ENCODE data around the gene LAMA4.

DNA sequence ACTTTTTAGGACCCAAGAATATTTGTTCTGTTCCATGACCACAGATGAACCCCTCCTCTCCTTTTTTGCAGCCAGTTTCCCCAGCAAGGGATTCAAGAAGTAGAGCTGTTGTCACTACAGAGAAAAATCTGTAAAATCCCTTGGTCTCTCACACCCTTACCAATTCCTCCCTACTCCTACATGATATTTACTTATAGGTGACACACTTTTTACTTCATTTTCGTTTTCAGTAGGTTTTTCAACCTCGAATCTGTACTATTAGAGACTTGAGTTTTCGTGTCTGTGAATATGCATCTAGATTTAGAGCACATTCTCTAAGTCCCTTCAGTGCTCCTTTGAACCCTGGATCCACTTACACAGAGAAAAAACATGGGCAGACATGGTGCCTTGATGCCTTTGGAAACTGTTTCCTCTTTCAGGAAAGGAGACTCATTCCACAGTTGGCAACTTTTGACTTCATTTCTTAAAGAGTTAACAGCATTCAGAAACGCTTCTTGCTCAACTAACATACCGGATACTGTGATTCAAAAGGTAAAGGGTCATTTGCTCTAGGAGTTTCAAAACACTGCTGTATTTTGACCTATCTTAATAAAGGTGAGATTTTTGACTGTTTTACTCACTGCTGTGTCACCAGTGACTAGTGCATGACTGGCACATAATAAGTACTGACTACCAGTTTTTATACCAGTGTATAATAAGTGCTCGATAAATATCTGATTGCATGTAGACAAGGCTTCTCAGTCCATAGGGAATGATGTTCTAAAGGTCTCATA is 50.6 kb downstream of the LAMA4 start:
- TF ChIP-seq GATA2 (IDR thresholded peaks at IDR 0.05; ENCODE audit: low read depth, low read length) (no peak), GATA3 (IDR thresholded peaks at IDR 0.05; ENCODE audit: low read depth, low read length) (no peak)
